PC-9 (cell line): ENCODE data around the gene UBE2U. TPM values are rescaled to one million over a fixed set of nuclear protein-coding genes. Genes with fewer than 3 reads are reported as not detected.

Source experiments
- BruUV-seq: library from RNA; stranded (reverse); fragments of 400-500 nt; replicated peaks from 2 replicates; lab custom pipeline; 2021; lab: Mats Ljungman, UMichigan
- CTCF ChIA-PET: fragments of 300-600 bp; sonication (Branson Sonifier 250); formaldehyde crosslinking; loops from one replicate; lab custom pipeline; 2022; ENCODE audit warnings: antibody characterized with exemption; lab: Charles Lee
- POLR2A ChIA-PET: fragments of 300-600 bp; sonication (Branson Sonifier 250); formaldehyde crosslinking; loops from one replicate; lab custom pipeline; 2022; ENCODE audit warnings: antibody characterized with exemption; ENCODE audit not compliant: unreplicated experiment; lab: Charles Lee
- DNase-seq, 2 experiments: peaks; one replicate each; pipeline versions ENCODE4 v3.0.0 to v3.0.0-alpha.2; 2015 to 2022; ENCODE audit warnings: mixed read lengths in 1 of 2
- H2AFZ ChIP-seq: fragments of 200-600 bp; sonication (generic); 2 replicates; pipeline ENCODE4 v1.8.1; 2017; ENCODE audit warnings: antibody characterized with exemption
- H3F3A ChIP-seq: fragments of 200-600 bp; sonication (generic); 2 replicates; pipeline ENCODE4 v1.8.1; 2017; ENCODE audit warnings: antibody characterized with exemption, mild to moderate bottlenecking, low read depth; ENCODE audit not compliant: insufficient read depth
- H3K27ac ChIP-seq: fragments of 200-600 bp; sonication (generic); 2 replicates; pipeline ENCODE4 v1.6.1; 2016; ENCODE audit warnings: mixed run types
- H3K27me3 ChIP-seq: fragments of 200-600 bp; sonication (generic); 2 replicates; pipeline ENCODE4 v1.6.1; 2016; ENCODE audit warnings: low read depth, mixed run types; ENCODE audit not compliant: insufficient read depth
- H3K36me3 ChIP-seq: fragments of 200-600 bp; sonication (generic); 2 replicates; pipeline ENCODE4 v1.6.1; 2016; ENCODE audit warnings: low read depth, mixed run types
- H3K4me1 ChIP-seq: fragments of 200-600 bp; sonication (generic); replicated peaks from 2 replicates; pipeline ENCODE4 v1.6.1; 2016; ENCODE audit warnings: mixed run types; ENCODE audit not compliant: insufficient read depth
- H3K4me2 ChIP-seq: fragments of 200-600 bp; sonication (generic); 2 replicates; pipeline ENCODE4 v1.6.1; 2017; ENCODE audit warnings: mixed run types
- H3K4me3 ChIP-seq: fragments of 200-600 bp; sonication (generic); 2 replicates; pipeline ENCODE4 v1.6.1; 2016; ENCODE audit warnings: mixed run types
- H3K79me2 ChIP-seq: fragments of 200-600 bp; sonication (generic); 2 replicates; pipeline ENCODE4 v1.6.1; 2017; ENCODE audit warnings: low read depth, mixed run types
- H3K9me2 ChIP-seq: fragments of 200-600 bp; sonication (generic); 2 replicates; pipeline ENCODE4 v1.8.1; 2017; ENCODE audit warnings: mild to moderate bottlenecking; ENCODE audit not compliant: insufficient read depth
- H3K9me3 ChIP-seq: fragments of 200-600 bp; sonication (generic); 2 replicates; pipeline ENCODE4 v1.8.1; 2016; ENCODE audit warnings: low read depth; ENCODE audit not compliant: insufficient read depth
- H4K20me1 ChIP-seq: fragments of 200-600 bp; sonication (generic); 2 replicates; pipeline ENCODE4 v1.8.1; 2017; ENCODE audit not compliant: insufficient read depth
- EZH2 ChIP-seq: fragments of 200-600 bp; sonication (generic); IDR thresholded peaks from 2 replicates; pipeline ENCODE4 v1.8.0; 2017; ENCODE audit warnings: antibody characterized with exemption, low read depth
- intact Hi-C: fragments of 100-400 bp; cut with micrococcal nuclease; formaldehyde crosslinking; loops from one replicate; pipeline ENCODE4 v1.10.0; 2022; ENCODE audit not compliant: unreplicated experiment
- total RNA-seq: library from RNA; stranded (reverse); gene quantifications from 2 replicates; pipeline ENCODE4 v1.2.3, GENCODE V29; 2021
- TF ChIP-seq, protein P1 (sequence below): fragments of 200-600 bp; sonication (generic); conservative IDR thresholded peaks from 2 replicates; pipeline ENCODE4 v1.6.1; 2017; ENCODE audit warnings: mixed run types, antibody characterized with exemption, mild to moderate bottlenecking, moderate library complexity

Gene UBE2U
- total RNA-seq, 1 experiment from 2014 or later: not detected

DNA sequence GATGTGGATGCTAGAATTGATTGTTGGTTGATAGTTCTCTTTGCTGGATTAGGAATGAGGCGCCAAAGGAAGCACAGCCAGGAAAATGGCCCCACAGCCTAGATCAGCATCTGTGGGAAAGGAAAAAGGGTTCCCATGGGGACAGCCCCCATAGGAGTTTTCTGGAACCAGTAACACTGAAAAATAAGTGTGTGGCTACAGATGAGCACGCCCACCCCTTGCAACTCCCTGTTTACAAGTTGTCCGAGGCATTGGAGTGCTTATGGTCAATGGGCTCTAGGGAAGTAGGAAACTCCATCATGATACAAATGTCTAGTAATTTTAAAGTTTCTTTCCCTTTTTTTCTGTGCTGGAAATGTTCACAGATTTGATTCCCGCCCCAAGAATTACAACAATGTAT lies 23.8 kb upstream of the UBE2U start:
- H3K4me3 ChIP-seq: no peak overlapping the region
- CTCF ChIA-PET: no interaction called here
- intact Hi-C loops: no loop called here
- no peaks in the 10 kb centered on the region for H3K9me3 ChIP-seq
- no peak for DNase-seq
- H3K79me2 ChIP-seq: no peaks in the 10 kb centered on the region
- H2AFZ ChIP-seq: no peak overlapping the region
- BruUV-seq: no TSS peak
- peaks cover 4% of the 10 kb centered on the region for H3K36me3 ChIP-seq
- peaks cover 6% of the 10 kb centered on the region; the same call in 1 of the 2 replicates for H3F3A ChIP-seq
- H3K4me2 ChIP-seq: no peak overlapping the region
- no peak overlapping the region for H3K27ac ChIP-seq
- H3K27me3 ChIP-seq: no peaks in the 10 kb centered on the region
- H3K4me1 ChIP-seq: peaks cover 8% of the 10 kb centered on the region; the same call in 1 of the 2 replicates
- TF ChIP-seq EZH2: no peak
- TF ChIP-seq, protein P1, sequence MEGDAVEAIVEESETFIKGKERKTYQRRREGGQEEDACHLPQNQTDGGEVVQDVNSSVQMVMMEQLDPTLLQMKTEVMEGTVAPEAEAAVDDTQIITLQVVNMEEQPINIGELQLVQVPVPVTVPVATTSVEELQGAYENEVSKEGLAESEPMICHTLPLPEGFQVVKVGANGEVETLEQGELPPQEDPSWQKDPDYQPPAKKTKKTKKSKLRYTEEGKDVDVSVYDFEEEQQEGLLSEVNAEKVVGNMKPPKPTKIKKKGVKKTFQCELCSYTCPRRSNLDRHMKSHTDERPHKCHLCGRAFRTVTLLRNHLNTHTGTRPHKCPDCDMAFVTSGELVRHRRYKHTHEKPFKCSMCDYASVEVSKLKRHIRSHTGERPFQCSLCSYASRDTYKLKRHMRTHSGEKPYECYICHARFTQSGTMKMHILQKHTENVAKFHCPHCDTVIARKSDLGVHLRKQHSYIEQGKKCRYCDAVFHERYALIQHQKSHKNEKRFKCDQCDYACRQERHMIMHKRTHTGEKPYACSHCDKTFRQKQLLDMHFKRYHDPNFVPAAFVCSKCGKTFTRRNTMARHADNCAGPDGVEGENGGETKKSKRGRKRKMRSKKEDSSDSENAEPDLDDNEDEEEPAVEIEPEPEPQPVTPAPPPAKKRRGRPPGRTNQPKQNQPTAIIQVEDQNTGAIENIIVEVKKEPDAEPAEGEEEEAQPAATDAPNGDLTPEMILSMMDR: no peak
- H3K9me2 ChIP-seq: no peaks in the 10 kb centered on the region
- POLR2A ChIA-PET: no interaction called here
- H4K20me1 ChIP-seq: no peaks in the 10 kb centered on the region

DNA sequence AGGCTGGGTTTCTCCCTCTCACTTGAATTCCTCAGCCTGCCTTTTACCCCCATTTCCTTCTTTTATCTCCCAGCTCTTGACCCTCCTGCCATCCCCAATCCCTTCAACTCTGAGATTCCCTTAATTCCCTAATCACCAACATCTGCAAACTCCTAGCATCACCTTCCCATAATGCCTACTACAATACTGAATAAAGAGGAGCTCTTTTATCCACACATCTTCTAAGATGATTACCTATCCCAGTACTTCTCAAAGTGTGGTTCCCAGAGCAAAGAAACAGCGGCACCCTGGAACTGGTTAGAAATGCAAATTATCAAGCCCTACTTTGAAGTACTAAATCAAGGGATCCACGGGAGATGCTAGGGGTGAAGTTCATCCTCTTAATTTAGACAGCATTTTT lies 21.2 kb upstream of the UBE2U start:
- no peak overlapping the region for H3K27ac ChIP-seq
- no TSS peak for BruUV-seq
- CTCF ChIA-PET: interaction anchor here (0.7 kb wide), 1 partner anchor 298 kb away, joined by 3 read pairs; no protein-coding TSS in a partner anchor
- H3K4me3 ChIP-seq: no peak overlapping the region
- H3K4me1 ChIP-seq: peaks cover 8% of the 10 kb centered on the region; the same call in 1 of the 2 replicates
- H3K4me2 ChIP-seq: no peak overlapping the region
- no peaks in the 10 kb centered on the region for H4K20me1 ChIP-seq
- peaks cover 6% of the 10 kb centered on the region; the same call in 1 of the 2 replicates for H3F3A ChIP-seq
- no peaks in the 10 kb centered on the region for H3K9me2 ChIP-seq
- POLR2A ChIA-PET: interaction anchor here (0.7 kb wide), 1 partner anchor 66 kb away, joined by 4 read pairs; no protein-coding TSS in a partner anchor
- H3K27me3 ChIP-seq: no peaks in the 10 kb centered on the region
- no peaks in the 10 kb centered on the region for H3K9me3 ChIP-seq
- no peak for DNase-seq
- TF ChIP-seq, protein P1: no peak
- TF ChIP-seq EZH2: no peak
- intact Hi-C loops: no loop called here
- H3K79me2 ChIP-seq: no peaks in the 10 kb centered on the region
- no peak overlapping the region for H2AFZ ChIP-seq
- H3K36me3 ChIP-seq: no peaks in the 10 kb centered on the region; the same call in 1 of the 2 replicates

DNA sequence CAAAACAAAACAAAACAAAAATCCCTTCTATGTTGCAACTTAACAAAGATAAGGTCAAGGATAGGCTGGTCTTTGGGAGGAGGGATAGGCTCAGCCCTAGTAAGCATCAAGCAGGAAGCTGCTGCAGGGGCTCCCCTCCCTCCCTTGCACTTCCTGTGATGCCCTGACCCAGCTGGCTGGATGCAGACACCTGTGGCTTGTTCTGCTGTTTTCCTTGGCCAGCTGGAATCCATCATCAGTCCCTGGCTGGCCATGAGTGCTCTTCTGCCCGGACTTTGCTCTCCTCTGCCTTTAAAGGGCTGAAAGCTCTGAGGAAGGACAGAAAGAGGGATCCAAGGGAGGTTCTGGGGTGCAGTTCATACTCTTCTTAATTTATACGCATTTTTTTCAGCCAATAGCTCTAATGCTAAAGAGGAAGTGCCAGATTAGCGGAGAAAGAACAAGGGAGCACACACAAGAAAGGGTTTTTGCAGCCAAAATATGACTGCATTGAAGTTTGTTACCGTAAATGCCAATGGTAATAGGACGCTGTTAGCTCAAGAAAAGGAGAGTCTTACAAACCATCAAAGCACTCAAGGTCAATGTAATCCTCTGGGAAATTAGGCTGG lies 19.9 kb upstream of the UBE2U start:
- POLR2A ChIA-PET: no interaction called here

More for the DNA sequence above, 19.9 kb upstream of the UBE2U start:
- H3K79me2 ChIP-seq: no peaks in the 10 kb centered on the region
- H3K9me3 ChIP-seq: no peaks in the 10 kb centered on the region
- intact Hi-C loops: no loop called here
- no peak overlapping the region for H3K27ac ChIP-seq
- CTCF ChIA-PET: no interaction called here
- no peak overlapping the region for H3K4me3 ChIP-seq
- H3K4me1 ChIP-seq: peaks cover 8% of the 10 kb centered on the region; the same call in 1 of the 2 replicates
- no peaks in the 10 kb centered on the region for H4K20me1 ChIP-seq
- H3K27me3 ChIP-seq: no peaks in the 10 kb centered on the region
- H3F3A ChIP-seq: peaks cover 6% of the 10 kb centered on the region; the same call in 1 of the 2 replicates
- H3K4me2 ChIP-seq: no peak overlapping the region
- BruUV-seq: no TSS peak
- no peaks in the 10 kb centered on the region for H3K36me3 ChIP-seq
- H3K9me2 ChIP-seq: no peaks in the 10 kb centered on the region
- TF ChIP-seq, protein P1: no peak
- no peak for TF ChIP-seq EZH2
- no peak overlapping the region for H2AFZ ChIP-seq
- no peak for DNase-seq
